GM13977 (cell line): ENCODE results near the gene TPO.

ENCODE experiments used
- DNase-seq: peaks from one replicate; pipeline ENCODE4 v3.0.0; 2012; ENCODE audit warnings: low spot score
- CTCF ChIP-seq: IDR thresholded peaks from 2 replicates; pipeline ENCODE4 v1.5.1; 2012; ENCODE audit warnings: mild to moderate bottlenecking, control low read depth; ENCODE audit not compliant: insufficient read depth; ENCODE audit errors: extremely low read depth, missing control alignments
- in situ Hi-C: fragments of 300-500 bp; cut with MboI; formaldehyde crosslinking; loops from one replicate; pipeline ENCODE4 v1.12.0; 2022; ENCODE audit warnings: low sequenced_read_pairs, low pct_unique_long_range_greater_than_20kb, mixed read lengths, inconsistent platforms; ENCODE audit not compliant: unreplicated experiment

Gene TPO

GRCh38 chr2:1437537-1437936, 24.3 kb downstream of the TPO start:
- no peak for DNase-seq
- TF ChIP-seq CTCF, result no peak
- in situ Hi-C loops, result no loop called here

- in situ Hi-C loops, result no loop called here
- no peak for TF ChIP-seq CTCF
- DNase-seq, result no peak
These were observed 25.7 kb downstream of the TPO start for GRCh38 chr2:1438972-1439371.

GRCh38 chr2:1440581-1440980, 27.3 kb downstream of the TPO start:
- DNase-seq, result no peak
- in situ Hi-C loops, result no loop called here
- TF ChIP-seq CTCF, result no peak

- in situ Hi-C loops, result no loop called here
- no peak for DNase-seq
- TF ChIP-seq CTCF, result no peak
These were observed 33.0 kb downstream of the TPO start for GRCh38 chr2:1446301-1446700.

GRCh38 chr2:1448009-1448408, 34.7 kb downstream of the TPO start:
- in situ Hi-C loops, result no loop called here
- no peak for TF ChIP-seq CTCF
- no peak for DNase-seq

- no peak for DNase-seq
- no peak for TF ChIP-seq CTCF
- in situ Hi-C loops, result no loop called here
These were observed 37.7 kb downstream of the TPO start for GRCh38 chr2:1450915-1451314.

GRCh38 chr2:1451422-1451821, 38.2 kb downstream of the TPO start:
- TF ChIP-seq CTCF, result no peak
- no peak for DNase-seq
- in situ Hi-C loops, result no loop called here
